Psoas muscle (tissue), 8 donors: ENCODE data around the gene CAP2. TPM values are rescaled to one million over a fixed set of nuclear protein-coding genes. Genes with fewer than 3 reads are reported as not detected.

Experiments
- ATAC-seq, 4 donors: fragments of 200-7000 bp; cut with Tn5 transposase; one replicate each; pipeline ENCODE4 v1.9.1; 2020; ENCODE audit warnings: moderate library complexity in 3 of 4, mild to moderate bottlenecking in 2 of 4
- DNase-seq, 2 donors: peaks; one replicate each; pipeline ENCODE4 v3.0.0-alpha.2; 2020
- H3K27ac ChIP-seq: fragments of 200-600 bp; one replicate; pipeline ENCODE4 v1.8.0; 2022
- H3K27me3 ChIP-seq, 3 donors: fragments of 200-600 bp in 1 of 3; one replicate each; pipeline versions ENCODE4 v1.6.1 to v1.8.0; 2013 to 2022; ENCODE audit warnings: low read length in 2 of 3, mild to moderate bottlenecking in 2 of 3, moderate library complexity in 1 of 3; ENCODE audit not compliant: insufficient read depth in 3 of 3
- H3K36me3 ChIP-seq, 2 donors: fragments of 200-600 bp in 1 of 2; one replicate each; pipeline versions ENCODE4 v1.6.1 to v1.8.0; 2013 to 2022; ENCODE audit warnings: low read depth in 1 of 2, mild to moderate bottlenecking in 1 of 2, moderate library complexity in 1 of 2; ENCODE audit not compliant: insufficient read depth in 1 of 2
- H3K4me1 ChIP-seq: fragments of 200-600 bp; one replicate; pipeline ENCODE4 v1.8.0; 2022
- H3K4me3 ChIP-seq: fragments of 200-600 bp; one replicate; pipeline ENCODE4 v1.8.0; 2022; ENCODE audit warnings: mild to moderate bottlenecking
- H3K9me3 ChIP-seq: fragments of 200-600 bp; one replicate; pipeline ENCODE4 v1.8.0; 2022
- WGBS, 3 donors: extraction: QIAGEN DNeasy Blood & Tissue Kit; methylation state at CpG; one replicate each; pipeline versions ENCODE4 v1.1.6 to v1.1.7; 2013; 5-methylcytosine and 5-hydroxymethylcytosine counted together
- intact Hi-C, 2 donors: fragments of 100-400 bp; cut with DNase I; formaldehyde crosslinking; loops; one replicate each; pipeline versions ENCODE4 v1.11.0 to v1.14.2; 2022
- polyA plus RNA-seq, 3 donors: library from polyadenylated mRNA; stranded (reverse); fragments of 200-250 nt; gene quantifications; one replicate each; pipeline ENCODE4 v1.2.3, GENCODE V29; 2013
- total RNA-seq, 4 donors: library from RNA; stranded (reverse); fragmentation: NEBNext Ultra II Directional in 2 of 4; extraction: Animal tissue kit (Norgen Biotek cat#: 25700) in 2 of 4; gene quantifications; one replicate each; pipeline versions ENCODE4 v1.2.1 to v1.2.4, GENCODE V29; 2021 to 2023
- TF ChIP-seq, protein P1 (sequence below): fragments of 200-600 bp; IDR thresholded peaks from one replicate; pipeline ENCODE4 v1.8.0; 2022; ENCODE audit warnings: antibody characterized with exemption
- donor health status: healthy with polysubstance abuse.
- donor health status: DM: no; HTN: no; CAD: no; lungs with moderate emphysema.
- donor health status: Bipolar disorder and iron deficiency.
- donor health status: healthy.
- donor health status: DM: yes; HTN: yes; CAD: no.
- donor health status: DM: no; HTN: no; CAD: no.
- donor health status: DM: no; HTN: no; CAD: no.
- donor health status: DM: yes; HTN: yes; CAD: no.

The CAP2 gene
- total and polyA plus RNA-seq, 7 donors, result 176 to 452 (median 344) TPM

DNA sequence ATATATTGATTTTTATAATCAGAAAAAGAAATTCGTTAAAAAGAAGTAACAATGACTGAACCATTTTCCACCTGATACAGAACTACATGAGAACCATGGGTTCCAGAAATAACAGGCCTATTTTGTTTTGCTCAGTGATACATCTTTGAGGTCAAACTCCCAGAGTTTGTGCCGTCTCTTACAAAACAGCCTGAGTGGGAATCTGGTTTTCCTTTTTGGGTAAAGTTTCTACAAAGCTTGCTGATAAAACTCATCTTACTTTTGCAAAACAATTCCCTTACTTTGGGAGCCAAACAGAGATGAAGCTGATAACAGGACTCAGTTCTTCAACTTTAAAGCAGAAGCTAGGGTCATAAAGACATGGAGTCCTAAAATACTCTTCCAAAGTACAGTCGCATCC is 108.0 kb downstream of the CAP2 start:
- H3K9me3 ChIP-seq, result no peaks in the 10 kb centered on the region
- H3K36me3 ChIP-seq, result peaks cover 0 to 12% of the 10 kb centered on the region in 2 donors
- H3K27me3 ChIP-seq, result no peaks in the 10 kb centered on the region
- TF ChIP-seq, protein P1, sequence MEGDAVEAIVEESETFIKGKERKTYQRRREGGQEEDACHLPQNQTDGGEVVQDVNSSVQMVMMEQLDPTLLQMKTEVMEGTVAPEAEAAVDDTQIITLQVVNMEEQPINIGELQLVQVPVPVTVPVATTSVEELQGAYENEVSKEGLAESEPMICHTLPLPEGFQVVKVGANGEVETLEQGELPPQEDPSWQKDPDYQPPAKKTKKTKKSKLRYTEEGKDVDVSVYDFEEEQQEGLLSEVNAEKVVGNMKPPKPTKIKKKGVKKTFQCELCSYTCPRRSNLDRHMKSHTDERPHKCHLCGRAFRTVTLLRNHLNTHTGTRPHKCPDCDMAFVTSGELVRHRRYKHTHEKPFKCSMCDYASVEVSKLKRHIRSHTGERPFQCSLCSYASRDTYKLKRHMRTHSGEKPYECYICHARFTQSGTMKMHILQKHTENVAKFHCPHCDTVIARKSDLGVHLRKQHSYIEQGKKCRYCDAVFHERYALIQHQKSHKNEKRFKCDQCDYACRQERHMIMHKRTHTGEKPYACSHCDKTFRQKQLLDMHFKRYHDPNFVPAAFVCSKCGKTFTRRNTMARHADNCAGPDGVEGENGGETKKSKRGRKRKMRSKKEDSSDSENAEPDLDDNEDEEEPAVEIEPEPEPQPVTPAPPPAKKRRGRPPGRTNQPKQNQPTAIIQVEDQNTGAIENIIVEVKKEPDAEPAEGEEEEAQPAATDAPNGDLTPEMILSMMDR, result no peak
- H3K4me3 ChIP-seq, result no peak overlapping the region
- intact Hi-C loops, result no loop called here
- ATAC-seq, result no peak
- no peak overlapping the region for H3K27ac ChIP-seq
- peaks cover 20% of the 10 kb centered on the region for H3K4me1 ChIP-seq
- 90 to 96% (median 93%) methylated on average over 3 of the region's 3 CpGs for WGBS, 3 donors
- no peak for DNase-seq

DNA sequence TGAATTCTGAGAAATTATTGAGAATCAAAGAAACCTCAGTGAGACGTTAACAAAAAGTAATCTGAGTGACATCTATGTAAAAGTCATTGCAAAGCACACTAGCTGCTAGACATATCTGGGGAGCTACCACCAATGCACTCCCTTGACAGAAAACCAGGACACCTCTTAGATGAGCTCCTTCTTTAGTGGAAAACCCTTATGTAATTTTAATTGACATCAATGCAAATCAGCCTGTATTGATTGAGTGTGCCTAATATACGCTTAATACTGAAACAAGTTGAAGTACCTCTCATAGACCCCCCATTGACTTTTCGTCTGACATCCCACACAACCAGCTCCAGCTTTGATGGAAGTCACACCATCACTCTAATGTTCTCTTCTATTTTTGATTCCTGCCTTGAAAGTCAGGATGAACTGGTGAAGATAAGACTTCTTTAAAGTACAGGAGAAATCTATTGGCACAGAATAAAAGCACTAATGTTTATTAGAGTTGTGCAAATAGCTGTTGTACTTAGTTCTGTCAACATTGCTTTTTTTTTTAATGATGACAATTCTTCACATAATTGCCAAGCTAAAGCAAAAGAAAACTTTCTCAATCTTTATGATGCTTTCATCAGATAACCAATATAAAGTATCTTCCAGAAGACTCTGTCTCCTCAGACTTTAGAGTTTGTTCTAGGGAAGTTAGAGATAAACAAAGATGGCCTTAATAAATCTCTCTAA is 108.7 kb downstream of the CAP2 start:
- H3K9me3 ChIP-seq, result no peaks in the 10 kb centered on the region
- no peaks in the 10 kb centered on the region for H3K27me3 ChIP-seq
- no peak for DNase-seq
- H3K4me3 ChIP-seq, result no peak overlapping the region
- peak overlapping the region; percentile 56 for H3K27ac ChIP-seq
- WGBS, 3 donors, result 85 to 93% (median 86%) methylated on average over 3 of the region's 3 CpGs
- TF ChIP-seq, protein P1, result no peak
- H3K4me1 ChIP-seq, result peaks cover 20% of the 10 kb centered on the region
- intact Hi-C loops, result no loop called here
- H3K36me3 ChIP-seq, result peaks cover 0 to 12% of the 10 kb centered on the region in 2 donors
- no peak for ATAC-seq

DNA sequence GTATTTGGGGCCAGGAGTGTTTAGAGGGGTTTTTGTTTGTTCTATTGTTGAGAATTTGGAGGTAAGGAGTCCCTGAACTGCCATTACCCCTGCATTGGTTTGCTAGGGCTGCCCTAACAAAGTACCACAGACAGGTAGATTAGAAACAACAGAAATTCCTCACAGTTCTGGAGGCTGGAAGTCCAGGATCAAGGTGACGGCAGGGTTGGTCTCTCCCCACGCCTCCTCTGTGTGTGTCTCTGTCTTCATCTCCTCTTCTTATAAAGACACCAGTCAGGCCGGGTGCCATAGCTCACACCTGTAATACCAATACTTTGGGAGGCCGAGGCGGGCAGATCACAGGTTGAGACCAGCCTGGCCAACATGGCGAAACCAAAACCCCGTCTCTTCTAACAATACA is 109.7 kb downstream of the CAP2 start:
- Histone ChIP-seq H3K36me3 (peaks cover 3 to 16% of the 10 kb centered on the region in 2 donors), H3K27ac (peak overlapping the region; percentile 56), H3K4me1 (peaks cover 16% of the 10 kb centered on the region), H3K27me3 (no peaks in the 10 kb centered on the region), H3K4me3 (no peak overlapping the region), H3K9me3 (no peaks in the 10 kb centered on the region)
- DNase-seq (no peak), ATAC-seq (no peak)
- TF ChIP-seq, protein P1, result no peak
- intact Hi-C loops, result no loop called here
- WGBS, 3 donors, result 97 to 100% (median 98%) methylated on average over 7 of the region's 7 CpGs

DNA sequence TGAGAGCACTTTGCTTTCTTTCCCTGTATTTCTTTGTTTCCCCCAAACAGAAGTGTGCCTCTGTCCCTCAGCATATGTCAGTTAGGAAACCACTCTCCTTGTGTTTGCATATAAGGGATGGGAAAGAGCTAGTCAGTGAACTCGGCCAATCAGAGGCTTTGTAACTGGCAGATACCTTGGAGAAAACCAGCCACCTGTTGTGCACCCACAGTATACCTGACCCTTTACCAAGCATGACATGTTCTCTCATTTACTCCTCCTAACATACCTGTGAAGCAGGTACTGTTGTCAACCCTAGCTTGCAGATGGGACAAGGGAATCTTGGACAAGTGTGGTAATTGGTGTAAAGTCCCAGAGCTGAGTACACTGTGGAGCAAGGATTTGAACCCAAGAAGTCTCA is 110.6 kb downstream of the CAP2 start:
- Histone ChIP-seq H3K4me3 (no peak overlapping the region), H3K27me3 (no peaks in the 10 kb centered on the region), H3K36me3 (peaks cover 8 to 26% of the 10 kb centered on the region in 2 donors), H3K4me1 (peaks cover 16% of the 10 kb centered on the region), H3K9me3 (no peaks in the 10 kb centered on the region), H3K27ac (peak overlapping the region; percentile 56)
- intact Hi-C loops, result no loop called here
- DNase-seq (no peak), ATAC-seq (peak in 1 of 4 donors; percentile 7)
- TF ChIP-seq, protein P1, result no peak
- WGBS, 3 donors, result 84 to 90% (median 86%) methylated on average over 1 of the region's 1 CpG
